Measurements from ENCODE around the gene RAPGEF1. TPM values are rescaled to one million over a fixed set of nuclear protein-coding genes. Genes with fewer than 3 reads are reported as not detected.
A peak's percentile ranks its signal among the peaks of the same experiment; 100 is the strongest.

The RAPGEF1 gene
- total RNA-seq, 6 experiments from 2014 or later = 22.9 to 53.6 (median 30.2) TPM

GRCh38 chr9:131734165-131734610 lies 5.7 kb downstream of the RAPGEF1 start:
- ATAC-seq (peak in 3 of 4 donors; percentile 1 to 7 (median 6)), DNase-seq (peak; percentile 68 to 84 (median 78))
- Histone ChIP-seq H3K36me3 (no peaks in the 10 kb centered on the region), H3K27ac (peak overlapping the region; percentile 45 to 87 (median 82)), H3K27me3 (no peaks in the 10 kb centered on the region), H3K9me3 (no peaks in the 10 kb centered on the region), H3K4me1 (peaks cover 0 to 78% (median 50%) of the 10 kb centered on the region in 4 donors), H3K4me3 (peak overlapping the region in 1 of 3 donors; percentile 6)
- intact Hi-C loops (cut with DNase I) = loop anchor here (10.0 kb wide), 2 partner anchors 59 to 79 kb away; no protein-coding TSS in a partner anchor
- WGBS (ENCODE audit: insufficient coverage, low coverage, low lambda C conversion rate, missing lambda C conversion rate) = 9% methylated on average over 6 of the region's 6 CpGs
- no peak for TF ChIP-seq POLR2A (IDR thresholded peaks at IDR 0.05)
- TF ChIP-seq, protein P1, sequence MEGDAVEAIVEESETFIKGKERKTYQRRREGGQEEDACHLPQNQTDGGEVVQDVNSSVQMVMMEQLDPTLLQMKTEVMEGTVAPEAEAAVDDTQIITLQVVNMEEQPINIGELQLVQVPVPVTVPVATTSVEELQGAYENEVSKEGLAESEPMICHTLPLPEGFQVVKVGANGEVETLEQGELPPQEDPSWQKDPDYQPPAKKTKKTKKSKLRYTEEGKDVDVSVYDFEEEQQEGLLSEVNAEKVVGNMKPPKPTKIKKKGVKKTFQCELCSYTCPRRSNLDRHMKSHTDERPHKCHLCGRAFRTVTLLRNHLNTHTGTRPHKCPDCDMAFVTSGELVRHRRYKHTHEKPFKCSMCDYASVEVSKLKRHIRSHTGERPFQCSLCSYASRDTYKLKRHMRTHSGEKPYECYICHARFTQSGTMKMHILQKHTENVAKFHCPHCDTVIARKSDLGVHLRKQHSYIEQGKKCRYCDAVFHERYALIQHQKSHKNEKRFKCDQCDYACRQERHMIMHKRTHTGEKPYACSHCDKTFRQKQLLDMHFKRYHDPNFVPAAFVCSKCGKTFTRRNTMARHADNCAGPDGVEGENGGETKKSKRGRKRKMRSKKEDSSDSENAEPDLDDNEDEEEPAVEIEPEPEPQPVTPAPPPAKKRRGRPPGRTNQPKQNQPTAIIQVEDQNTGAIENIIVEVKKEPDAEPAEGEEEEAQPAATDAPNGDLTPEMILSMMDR (IDR thresholded peaks at IDR 0.05) = no peak

DNA sequence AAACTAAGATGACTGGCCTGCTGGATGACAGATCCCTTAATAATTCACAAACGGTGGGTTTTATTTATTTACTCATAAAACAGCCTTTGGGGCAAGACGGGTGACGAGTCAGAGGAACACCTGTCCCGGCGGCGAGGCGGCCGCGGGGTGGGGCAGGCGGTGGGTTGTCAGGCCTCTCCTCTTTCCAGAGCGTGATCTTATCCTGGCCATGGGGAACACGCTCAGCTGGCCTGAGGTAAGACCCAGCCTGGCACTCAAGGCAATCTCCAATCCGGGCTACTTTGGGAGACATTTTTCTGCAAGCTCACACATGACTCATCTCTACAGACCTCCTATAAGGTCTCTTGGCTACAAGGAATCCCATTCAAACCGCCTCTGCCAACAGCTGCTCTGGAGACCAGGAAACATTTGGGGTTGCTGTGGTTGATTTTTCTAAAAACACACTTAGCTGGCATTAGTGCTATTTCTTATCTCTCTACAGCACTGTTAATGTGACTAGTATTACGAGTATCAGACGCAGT lies 6.3 kb downstream of the RAPGEF1 start:
- H3K4me1 ChIP-seq = peaks cover 0 to 83% (median 51%) of the 10 kb centered on the region in 4 donors
- intact Hi-C loops (cut with DNase I) = loop anchor here (10.0 kb wide), 2 partner anchors 59 to 79 kb away; no protein-coding TSS in a partner anchor
- WGBS (ENCODE audit: insufficient coverage, low coverage, low lambda C conversion rate, missing lambda C conversion rate) = 26% methylated on average over 4 of the region's 16 CpGs
- DNase-seq = no peak
- no peaks in the 10 kb centered on the region for H3K27me3 ChIP-seq
- no peaks in the 10 kb centered on the region for H3K36me3 ChIP-seq
- no peaks in the 10 kb centered on the region for H3K9me3 ChIP-seq
- H3K4me3 ChIP-seq = no peak overlapping the region
- no peak for ATAC-seq
- peak overlapping the region; percentile 14 to 87 (median 82) for H3K27ac ChIP-seq
- TF ChIP-seq POLR2A (IDR thresholded peaks at IDR 0.05) = no peak
- TF ChIP-seq, protein P1 (IDR thresholded peaks at IDR 0.05) = no peak

- no peak for TF ChIP-seq POLR2A (IDR thresholded peaks at IDR 0.05)
- TF ChIP-seq, protein P1 (IDR thresholded peaks at IDR 0.05) = no peak
- no peak for ATAC-seq
- Histone ChIP-seq H3K27ac (peak overlapping the region; percentile 12 to 87 (median 83)), H3K9me3 (no peaks in the 10 kb centered on the region), H3K4me1 (peaks cover 0 to 85% (median 51%) of the 10 kb centered on the region in 4 donors), H3K27me3 (no peaks in the 10 kb centered on the region), H3K36me3 (no peaks in the 10 kb centered on the region), H3K4me3 (no peak overlapping the region)
- no peak for DNase-seq
- 66% methylated on average over 10 of the region's 12 CpGs for WGBS (ENCODE audit: insufficient coverage, low coverage, low lambda C conversion rate, missing lambda C conversion rate)
- intact Hi-C loops (cut with DNase I) = loop anchor here (10.0 kb wide), 2 partner anchors 58 to 78 kb away; no protein-coding TSS in a partner anchor
Measured at GRCh38 chr9:131732636-131733289, 7.1 kb downstream of the RAPGEF1 start.

GRCh38 chr9:131732061-131732526 lies 7.8 kb downstream of the RAPGEF1 start:
- Histone ChIP-seq H3K36me3 (no peaks in the 10 kb centered on the region), H3K9me3 (no peaks in the 10 kb centered on the region), H3K27ac (peak overlapping the region; percentile 17 to 87 (median 83)), H3K4me1 (peaks cover 0 to 87% (median 51%) of the 10 kb centered on the region in 4 donors), H3K27me3 (no peaks in the 10 kb centered on the region), H3K4me3 (no peak overlapping the region)
- TF ChIP-seq, protein P1 (IDR thresholded peaks at IDR 0.05) = no peak
- TF ChIP-seq POLR2A (IDR thresholded peaks at IDR 0.05) = peak; percentile 6
- intact Hi-C loops (cut with DNase I) = loop anchor here (10.0 kb wide), 2 partner anchors 57 to 77 kb away; no protein-coding TSS in a partner anchor
- 17% methylated on average over 8 of the region's 8 CpGs for whole genome bisulfite sequencing (ENCODE audit: insufficient coverage, low coverage, low lambda C conversion rate, missing lambda C conversion rate)
- DNase-seq (peak; percentile 65 to 83 (median 74)), ATAC-seq (peak; percentile 57 to 81 (median 73))
